ENCODE measurements around the gene DHX8. TPM values are rescaled to one million over a fixed set of nuclear protein-coding genes. Genes with fewer than 3 reads are reported as not detected.

DHX8 gene
- total and polyA plus RNA-seq, 2 of the 4 experiments (the other 2 are of a cell fraction) = 21.8 to 50.0 TPM

GRCh38 chr17:43528988-43529814, 45.4 kb downstream of the DHX8 start:
- Histone ChIP-seq H2AFZ (replicated peaks; ENCODE audit: low read length, poor library complexity) (no peak overlapping the region), H3K4me2 (ENCODE audit: low read depth, low read length) (no peak overlapping the region), H3K18ac (ENCODE audit: low read depth, low read length) (no peak overlapping the region), H2BK20ac (ENCODE audit: low read depth, low read length) (peak overlapping the region; percentile 63; the same call in 1 of the 2 replicates), H3K23ac (ENCODE audit: low read depth, low read length) (no peak overlapping the region; the same call in 1 of the 2 replicates), H2BK5ac (ENCODE audit: low read depth, low read length, poor library complexity, severe bottlenecking) (no peak overlapping the region), H4K20me1 (ENCODE audit: insufficient read depth, low read length) (no peaks in the 10 kb centered on the region), H2BK15ac (ENCODE audit: low read depth, low read length) (peak overlapping the region; percentile 83; the same call in 1 of the 3 replicates), H2AK5ac (ENCODE audit: low read depth, low read length) (peak overlapping the region; percentile 99), H2AK9ac (replicated peaks; ENCODE audit: low read depth, low read length, poor library complexity) (peak overlapping the region; percentile 88), H4K91ac (ENCODE audit: insufficient read depth, low read depth, low read length) (peak overlapping the region; percentile 91), H3K4me1 (ENCODE audit: control insufficient read depth, insufficient read depth, low read length) (peaks cover 19% of the 10 kb centered on the region), H3K14ac (replicated peaks; ENCODE audit: low read depth, low read length) (peak overlapping the region; percentile 99), H3K56ac (ENCODE audit: extremely low read depth, insufficient read depth, low read length) (no peak overlapping the region), H3K9ac (ENCODE audit: low read depth, low read length) (no peak overlapping the region), H3K4me3 (ENCODE audit: insufficient read depth, low read depth, low read length) (no peak overlapping the region), H3K27ac (ENCODE audit: insufficient read depth, low read length) (peak overlapping the region; percentile 97; the same call in 1 of the 2 replicates), H3K27me3 (ENCODE audit: control insufficient read depth, insufficient read depth, low read length) (no peaks in the 10 kb centered on the region), H3K79me1 (ENCODE audit: low read depth in 1 of 2, low read length in 2 of 2) (peaks cover 0 to 39% of the 10 kb centered on the region in 2 experiments; a peak in 2 of 4 replicates), H3K36me3 (ENCODE audit: control insufficient read depth, insufficient read depth, low read length) (peaks cover 29% of the 10 kb centered on the region), H2BK120ac (ENCODE audit: low read depth, low read length) (peak overlapping the region; percentile 84; the same call in 1 of the 2 replicates), H4K5ac (ENCODE audit: low read depth, low read length) (peak overlapping the region; percentile 88), H4K8ac (ENCODE audit: low read depth in 2 of 2, low read length in 2 of 2) (peak overlapping the region; percentile 71 to 91; a peak in 3 of 4 replicates), H3K9me1 (ENCODE audit: insufficient read depth, low read length) (peaks cover 24% of the 10 kb centered on the region), H3K4ac (ENCODE audit: low read depth, low read length) (peak overlapping the region; percentile 97), H3K9me3 (ENCODE audit: control insufficient read depth, insufficient read depth, low read length) (no peaks in the 10 kb centered on the region)
- ChIA-PET POLR2A (ENCODE audit: unreplicated experiment) (no interaction called here), CTCF (no interaction called here)
- in situ Hi-C loops (cut with MboI; ENCODE audit: low sequenced_read_pairs) = no loop called here
- dilution Hi-C loops (cut with HindIII; ENCODE audit: low sequenced_read_pairs, unreplicated experiment) = no loop called here
- intact Hi-C loops (cut with micrococcal nuclease) = no loop called here
- ATAC-seq (ENCODE audit: low read depth) (no peak), DNase-seq (no peak)
- WGBS, 2 experiments (ENCODE audit: extremely low coverage in 2 of 2, insufficient read length in 1 of 2) = 96% methylated on average over 8 of the region's 20 CpGs; no CpG with 5 or more reads in 1 of the 2 experiments
- no TSS peak for BruUV-seq (replicated peaks)
- TF ChIP-seq ELK1 (IDR thresholded peaks at IDR 0.05; ENCODE audit: borderline replicate concordance, low read depth, low read length) = no peak
- no peak for TF ChIP-seq RCOR1 (IDR thresholded peaks at IDR 0.05; ENCODE audit: insufficient replicate concordance, low read length)
- TF ChIP-seq NFE2L2 (IDR thresholded peaks at IDR 0.05; ENCODE audit: low read depth, low read length) = no peak
- no peak for TF ChIP-seq POLR2A (IDR thresholded peaks at IDR 0.05; ENCODE audit: low read depth, low read length)
- no peak for TF ChIP-seq FOS (IDR thresholded peaks at IDR 0.05; ENCODE audit: low read depth, low read length)
- TF ChIP-seq CTCF (conservative IDR thresholded peaks at IDR 0.05; ENCODE audit: low read depth, low read length) = no peak
- TF ChIP-seq CEBPB (IDR thresholded peaks at IDR 0.05; ENCODE audit: low read depth, low read length) = no peak
- no peak for TF ChIP-seq RFX5 (IDR thresholded peaks at IDR 0.05; ENCODE audit: low read depth, low read length)
